Chondrocyte (in vitro differentiated cells): Measurements from ENCODE around the gene OTP. TPM values are rescaled to one million over a fixed set of nuclear protein-coding genes. Genes with fewer than 3 reads are reported as not detected.

Source experiments
- DNase-seq: peaks from one replicate; pipeline ENCODE4 v3.0.0; 2021; ENCODE audit warnings: mixed read lengths, low spot score
- H3K27ac Mint-ChIP-seq: one replicate; pipeline ENCODE4 v1.8.0; 2021; ENCODE audit warnings: mild to moderate bottlenecking, moderate library complexity, mixed read lengths; ENCODE audit not compliant: unreplicated experiment
- H3K27me3 Mint-ChIP-seq: 2 replicates; pipeline ENCODE4 v1.8.0; 2021; ENCODE audit warnings: low read depth, mixed read lengths
- H3K36me3 Mint-ChIP-seq: 2 replicates; pipeline ENCODE4 v1.8.0; 2021; ENCODE audit warnings: low read depth, mixed read lengths
- H3K4me1 Mint-ChIP-seq: 2 replicates; pipeline ENCODE4 v1.8.0; 2021; ENCODE audit warnings: low read depth, mild to moderate bottlenecking, mixed read lengths
- H3K4me3 Mint-ChIP-seq: one replicate; pipeline ENCODE4 v1.8.0; 2021; ENCODE audit warnings: mild to moderate bottlenecking, moderate library complexity, mixed read lengths; ENCODE audit not compliant: unreplicated experiment
- H3K9me3 Mint-ChIP-seq: 2 replicates; pipeline ENCODE4 v1.8.0; 2021; ENCODE audit warnings: low read depth, mixed read lengths
- CTCF ChIP-seq: fragments of 200-600 bp; sonication (generic); IDR thresholded peaks from 2 replicates; pipeline ENCODE4 v1.5.0; 2021; ENCODE audit warnings: antibody characterized with exemption, mild to moderate bottlenecking, moderate library complexity
- total RNA-seq: library from RNA; stranded (reverse); gene quantifications from 3 replicates; pipeline ENCODE4 v1.2.1, GENCODE V29; 2021

OTP gene
- total RNA-seq, 1 donor from 2014 or later, result not detected

GRCh38 chr5:77629509-77630113 lies 8.9 kb downstream of the OTP start:
- Mint-ChIP-seq H3K4me3 (peak overlapping the region; percentile 66), H3K36me3 (peaks cover 3% of the 10 kb centered on the region), H3K9me3 (no peaks in the 10 kb centered on the region), H3K27ac (no peak overlapping the region), H3K27me3 (peaks cover 69% of the 10 kb centered on the region), H3K4me1 (peaks cover 17% of the 10 kb centered on the region)
- no peak for DNase-seq
- TF ChIP-seq CTCF, result no peak

- H3K27me3 Mint-ChIP-seq, result peaks cover 74% of the 10 kb centered on the region
- DNase-seq, result no peak
- H3K36me3 Mint-ChIP-seq, result peaks cover 3% of the 10 kb centered on the region
- no peak for TF ChIP-seq CTCF
- H3K9me3 Mint-ChIP-seq, result no peaks in the 10 kb centered on the region
- peak overlapping the region; percentile 66 for H3K4me3 Mint-ChIP-seq
- H3K27ac Mint-ChIP-seq, result no peak overlapping the region
- peaks cover 17% of the 10 kb centered on the region for H3K4me1 Mint-ChIP-seq
These were observed 9.5 kb downstream of the OTP start for GRCh38 chr5:77628840-77629508.

GRCh38 chr5:77627869-77628674 lies 10.4 kb downstream of the OTP start:
- no peak for DNase-seq
- Mint-ChIP-seq H3K9me3 (no peaks in the 10 kb centered on the region), H3K27ac (no peak overlapping the region), H3K4me3 (no peak overlapping the region), H3K36me3 (peaks cover 3% of the 10 kb centered on the region), H3K27me3 (peaks cover 74% of the 10 kb centered on the region), H3K4me1 (peaks cover 17% of the 10 kb centered on the region)
- TF ChIP-seq CTCF, result no peak

- no peak overlapping the region for H3K27ac Mint-ChIP-seq
- no peak for TF ChIP-seq CTCF
- peaks cover 2% of the 10 kb centered on the region for H3K36me3 Mint-ChIP-seq
- H3K27me3 Mint-ChIP-seq, result peaks cover 71% of the 10 kb centered on the region
- H3K4me1 Mint-ChIP-seq, result no peaks in the 10 kb centered on the region
- no peak for DNase-seq
- no peaks in the 10 kb centered on the region for H3K9me3 Mint-ChIP-seq
- H3K4me3 Mint-ChIP-seq, result no peak overlapping the region
These were observed 15.2 kb downstream of the OTP start for GRCh38 chr5:77623203-77623740.

GRCh38 chr5:77621440-77621839 lies 17.1 kb downstream of the OTP start:
- peaks cover 69% of the 10 kb centered on the region for H3K27me3 Mint-ChIP-seq
- peaks cover 2% of the 10 kb centered on the region for H3K36me3 Mint-ChIP-seq

More at GRCh38 chr5:77621440-77621839, 17.1 kb downstream of the OTP start:
- no peak for DNase-seq
- no peak for TF ChIP-seq CTCF
- Mint-ChIP-seq H3K4me3 (no peak overlapping the region), H3K27ac (no peak overlapping the region), H3K9me3 (no peaks in the 10 kb centered on the region), H3K4me1 (no peaks in the 10 kb centered on the region)
